Kidney epithelial cell (primary cell): ENCODE data around the gene CADPS. TPM values are rescaled to one million over a fixed set of nuclear protein-coding genes. Genes with fewer than 3 reads are reported as not detected.

Experiments used
- DNase-seq: peaks from one replicate; pipeline ENCODE4 v3.0.0-alpha.2; 2010; ENCODE audit warnings: low read depth
- H3K27me3 ChIP-seq: 2 replicates; pipeline ENCODE4 v1.6.0; 2011; ENCODE audit warnings: low read length; ENCODE audit not compliant: control insufficient read depth, insufficient read depth
- H3K36me3 ChIP-seq: 2 replicates; pipeline ENCODE4 v1.5.1; 2011; ENCODE audit warnings: low read length; ENCODE audit not compliant: control insufficient read depth, insufficient read depth
- H3K4me3 ChIP-seq: 2 replicates; pipeline ENCODE4 v1.5.1; 2011; ENCODE audit warnings: low read depth, mild to moderate bottlenecking, control low read depth, low read length
- CTCF ChIP-seq: IDR thresholded peaks from 2 replicates; pipeline ENCODE4 v1.5.1; 2011; ENCODE audit warnings: mild to moderate bottlenecking, moderate library complexity, low read length, control low read depth, inconsistent platforms; ENCODE audit not compliant: insufficient read depth, poor library complexity, severe bottlenecking
- total RNA-seq: library from RNA; depleted of rRNA; stranded (reverse); fragments of >200 nt; gene quantifications from 2 replicates; pipeline ENCODE4 v1.2.3, GENCODE V29; 2015

Gene CADPS
- total RNA-seq, 1 donor from 2014 or later, result 0.08 TPM

DNA sequence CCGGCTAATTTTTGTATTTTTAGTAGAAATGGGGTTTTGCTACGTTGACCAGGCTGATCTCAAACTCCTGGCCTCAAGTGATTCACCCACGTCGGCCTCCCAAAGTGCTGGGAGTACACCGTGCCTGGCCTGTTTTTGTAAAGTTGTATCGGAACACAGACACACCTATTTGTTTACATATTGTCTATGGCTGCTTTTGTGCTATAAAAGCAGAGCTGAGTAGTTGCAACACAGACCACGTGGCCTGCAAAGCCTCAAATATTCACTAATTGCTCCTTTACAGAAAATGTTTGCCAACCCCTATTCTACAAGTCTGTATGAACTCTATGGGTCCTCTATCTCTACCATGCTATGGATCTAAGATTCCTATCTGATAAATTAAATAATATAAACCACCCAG, 175.5 kb downstream of the CADPS start:
- no peak for DNase-seq
- Histone ChIP-seq H3K4me3 (no peak overlapping the region), H3K27me3 (no peaks in the 10 kb centered on the region), H3K36me3 (no peaks in the 10 kb centered on the region)
- TF ChIP-seq CTCF, result no peak

DNA sequence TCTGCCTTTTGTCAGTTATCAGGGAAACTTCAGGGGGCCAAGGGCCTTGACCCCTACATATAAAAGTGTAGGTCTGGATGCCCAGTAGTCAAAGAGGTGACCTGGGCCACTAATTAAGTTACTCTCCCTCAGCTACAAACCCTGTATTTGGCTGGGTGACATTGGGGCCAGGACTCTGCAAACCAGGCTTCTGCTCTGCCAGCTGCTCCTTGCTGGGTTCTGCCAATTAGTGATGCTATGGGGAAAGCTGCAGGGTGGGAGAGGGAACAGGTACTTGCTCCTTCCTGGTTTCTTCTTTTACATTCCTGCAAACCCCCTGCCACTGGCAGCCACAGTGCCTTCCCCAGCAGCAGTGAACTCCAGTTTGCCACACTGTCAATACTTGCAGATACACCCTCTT, 179.2 kb downstream of the CADPS start:
- Histone ChIP-seq H3K36me3 (no peaks in the 10 kb centered on the region), H3K4me3 (no peak overlapping the region), H3K27me3 (no peaks in the 10 kb centered on the region)
- TF ChIP-seq CTCF, result no peak
- no peak for DNase-seq

- no peak overlapping the region for H3K4me3 ChIP-seq
- H3K36me3 ChIP-seq, result no peaks in the 10 kb centered on the region
- no peak for DNase-seq
- TF ChIP-seq CTCF, result no peak
- no peaks in the 10 kb centered on the region for H3K27me3 ChIP-seq
Observed at GRCh38 chr3:62688812-62689211, 186.4 kb downstream of the CADPS start.

GRCh38 chr3:62688050-62688449, 187.2 kb downstream of the CADPS start:
- no peak for TF ChIP-seq CTCF
- no peaks in the 10 kb centered on the region for H3K36me3 ChIP-seq
- DNase-seq, result no peak
- no peaks in the 10 kb centered on the region for H3K27me3 ChIP-seq
- no peak overlapping the region for H3K4me3 ChIP-seq

- no peaks in the 10 kb centered on the region for H3K27me3 ChIP-seq
- H3K36me3 ChIP-seq, result no peaks in the 10 kb centered on the region
- no peak for DNase-seq
- H3K4me3 ChIP-seq, result no peak overlapping the region
- TF ChIP-seq CTCF, result no peak
Observed at GRCh38 chr3:62686503-62687294, 188.5 kb downstream of the CADPS start.

GRCh38 chr3:62682826-62683225, 192.4 kb downstream of the CADPS start:
- H3K36me3 ChIP-seq, result no peaks in the 10 kb centered on the region
- TF ChIP-seq CTCF, result no peak
- peaks cover 1% of the 10 kb centered on the region for H3K27me3 ChIP-seq
- no peak for DNase-seq
- no peak overlapping the region for H3K4me3 ChIP-seq
